Measurements from ENCODE around the gene CEMIP.

Gene CEMIP

GRCh38 chr15:80778964-80779657 lies at the start of gene CEMIP:
Gene CEMIP, plus strand, starts transcription at chr15:80779370. Its CDS starts 94,510 bp downstream, at chr15:80873880.
- DNase-seq: peak; percentile 36

GRCh38 chr15:80730387-80730786 lies 48.8 kb upstream of the CEMIP start:
- DNase-seq: no peak

GRCh38 chr15:80730926-80731325 lies 48.2 kb upstream of the CEMIP start:
- DNase-seq: no peak

- DNase-seq: no peak
These were observed 47.0 kb upstream of the CEMIP start for GRCh38 chr15:80732167-80732566.

- no peak for DNase-seq
These were observed 46.4 kb upstream of the CEMIP start for GRCh38 chr15:80732818-80733217.

GRCh38 chr15:80733460-80733859 lies 45.7 kb upstream of the CEMIP start:
- no peak for DNase-seq

GRCh38 chr15:80735344-80735743 lies 43.8 kb upstream of the CEMIP start:
- no peak for DNase-seq

- DNase-seq: no peak
These were observed 42.6 kb upstream of the CEMIP start for GRCh38 chr15:80736560-80736959.

GRCh38 chr15:80739919-80740318 lies 39.3 kb upstream of the CEMIP start:
- DNase-seq: no peak

- no peak for DNase-seq
These were observed 37.1 kb upstream of the CEMIP start for GRCh38 chr15:80742081-80742480.

- DNase-seq: no peak
These were observed 35.9 kb upstream of the CEMIP start for GRCh38 chr15:80743189-80743833.

GRCh38 chr15:80744415-80744814 lies 34.8 kb upstream of the CEMIP start:
- no peak for DNase-seq

GRCh38 chr15:80744826-80745225 lies 34.3 kb upstream of the CEMIP start:
- DNase-seq: no peak

GRCh38 chr15:80745888-80746287 lies 33.3 kb upstream of the CEMIP start:
- no peak for DNase-seq

- no peak for DNase-seq
These were observed 31.7 kb upstream of the CEMIP start for GRCh38 chr15:80747317-80748053.

- no peak for DNase-seq
These were observed 29.6 kb upstream of the CEMIP start for GRCh38 chr15:80749589-80749988.

GRCh38 chr15:80750575-80750974 lies 28.6 kb upstream of the CEMIP start:
- no peak for DNase-seq

- no peak for DNase-seq
These were observed 27.0 kb upstream of the CEMIP start for GRCh38 chr15:80752204-80752603.

- no peak for DNase-seq
These were observed 26.0 kb upstream of the CEMIP start for GRCh38 chr15:80753161-80753560.

GRCh38 chr15:80754014-80754413 lies 25.2 kb upstream of the CEMIP start:
- no peak for DNase-seq

GRCh38 chr15:80755885-80756284 lies 23.3 kb upstream of the CEMIP start:
- no peak for DNase-seq

- DNase-seq: no peak
These were observed 20.9 kb upstream of the CEMIP start for GRCh38 chr15:80758130-80758745.

GRCh38 chr15:80760960-80761359 lies 18.2 kb upstream of the CEMIP start:
- no peak for DNase-seq

- DNase-seq: no peak
These were observed 17.4 kb upstream of the CEMIP start for GRCh38 chr15:80761754-80762153.
